ENCODE measurements around the gene PTPRG.

The PTPRG gene

DNA sequence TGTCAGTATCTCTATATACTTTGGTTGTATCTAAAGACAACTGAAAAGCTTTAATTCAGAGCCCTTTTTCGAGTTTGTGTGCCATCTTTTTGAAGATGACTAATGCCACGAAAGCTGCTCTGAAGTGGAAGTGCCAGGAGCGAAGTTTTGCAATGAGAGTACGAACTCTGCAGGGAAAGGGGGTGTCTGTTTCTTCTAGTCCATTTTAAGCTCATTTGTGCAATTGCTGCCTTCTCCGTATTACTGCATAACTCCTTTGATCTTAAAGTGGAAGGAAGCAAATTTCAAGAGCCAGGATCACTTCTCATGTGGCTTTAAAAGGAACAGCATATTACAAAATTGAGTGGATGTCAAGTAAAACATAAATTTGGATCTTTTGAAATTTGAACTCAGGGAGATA is 566.7 kb downstream of the PTPRG start:
- H3K9me3 Mint-ChIP-seq = no peaks in the 10 kb centered on the region
- ATAC-seq (no peak), DNase-seq (no peak)
- peaks cover 2% of the 10 kb centered on the region for H3K27me3 Mint-ChIP-seq
- no peak overlapping the region for H3K4me3 Mint-ChIP-seq
- no peaks in the 10 kb centered on the region for H3K4me1 Mint-ChIP-seq
- no peak overlapping the region for H3K27ac Mint-ChIP-seq
- no peaks in the 10 kb centered on the region for H3K36me3 Mint-ChIP-seq (ENCODE audit: low read depth)

- DNase-seq = no peak
- no peaks in the 10 kb centered on the region for H3K9me3 Mint-ChIP-seq
- H3K36me3 Mint-ChIP-seq (ENCODE audit: low read depth) = no peaks in the 10 kb centered on the region
- no peaks in the 10 kb centered on the region for H3K4me1 Mint-ChIP-seq
- no peak overlapping the region for H3K4me3 Mint-ChIP-seq
- peaks cover 2% of the 10 kb centered on the region for H3K27me3 Mint-ChIP-seq
- ATAC-seq = no peak
- no peak overlapping the region for H3K27ac Mint-ChIP-seq
Measured at GRCh38 chr3:62128681-62129080, 567.3 kb downstream of the PTPRG start.

- no peaks in the 10 kb centered on the region for H3K36me3 Mint-ChIP-seq (ENCODE audit: low read depth)
- no peak for ATAC-seq
- H3K4me1 Mint-ChIP-seq = no peaks in the 10 kb centered on the region
- H3K4me3 Mint-ChIP-seq = no peak overlapping the region
- no peak overlapping the region for H3K27ac Mint-ChIP-seq
- no peak for DNase-seq
- H3K9me3 Mint-ChIP-seq = no peaks in the 10 kb centered on the region
- peaks cover 2% of the 10 kb centered on the region for H3K27me3 Mint-ChIP-seq
Measured at GRCh38 chr3:62131050-62131449, 569.7 kb downstream of the PTPRG start.

DNA sequence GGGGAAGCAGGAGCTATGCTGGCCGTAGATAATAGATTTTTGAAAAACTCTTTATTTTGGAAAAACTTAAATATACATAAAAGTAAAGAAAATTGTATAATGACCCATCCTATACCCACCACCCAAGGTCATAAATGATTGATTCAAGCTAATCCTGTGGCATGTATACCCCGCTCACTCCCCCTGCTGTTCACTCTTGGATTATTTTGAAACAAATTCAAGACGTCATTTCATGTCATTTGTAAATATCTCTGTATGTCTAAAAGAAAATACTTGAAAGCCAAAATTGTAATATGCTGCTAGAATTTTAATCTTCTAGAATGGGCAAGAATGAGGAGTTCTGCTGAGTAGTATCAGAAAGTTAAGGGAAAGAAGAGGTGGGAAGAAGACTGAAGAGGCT is 570.2 kb downstream of the PTPRG start:
- no peak overlapping the region for H3K27ac Mint-ChIP-seq
- no peaks in the 10 kb centered on the region for H3K4me1 Mint-ChIP-seq
- DNase-seq = no peak
- peaks cover 1% of the 10 kb centered on the region for H3K27me3 Mint-ChIP-seq
- no peaks in the 10 kb centered on the region for H3K36me3 Mint-ChIP-seq (ENCODE audit: low read depth)
- H3K4me3 Mint-ChIP-seq = no peak overlapping the region
- no peaks in the 10 kb centered on the region for H3K9me3 Mint-ChIP-seq
- no peak for ATAC-seq

GRCh38 chr3:62132027-62132602 is 570.7 kb downstream of the PTPRG start:
- no peaks in the 10 kb centered on the region for H3K9me3 Mint-ChIP-seq

GRCh38 chr3:62133015-62133414 is 571.6 kb downstream of the PTPRG start:
- ATAC-seq (no peak), DNase-seq (no peak)
- Mint-ChIP-seq H3K4me1 (no peaks in the 10 kb centered on the region), H3K9me3 (peaks cover 3% of the 10 kb centered on the region), H3K27ac (no peak overlapping the region), H3K27me3 (no peaks in the 10 kb centered on the region), H3K4me3 (no peak overlapping the region), H3K36me3 (ENCODE audit: low read depth) (no peaks in the 10 kb centered on the region)

More at GRCh38 chr3:62132027-62132602, 570.7 kb downstream of the PTPRG start:
- no peaks in the 10 kb centered on the region for H3K4me1 Mint-ChIP-seq
- DNase-seq (no peak), ATAC-seq (no peak)
- H3K4me3 Mint-ChIP-seq = no peak overlapping the region
- no peak overlapping the region for H3K27ac Mint-ChIP-seq
- H3K36me3 Mint-ChIP-seq (ENCODE audit: low read depth) = no peaks in the 10 kb centered on the region
- H3K27me3 Mint-ChIP-seq = no peaks in the 10 kb centered on the region

GRCh38 chr3:62134061-62134496 is 572.7 kb downstream of the PTPRG start:
- Mint-ChIP-seq H3K9me3 (peaks cover 3% of the 10 kb centered on the region), H3K4me3 (no peak overlapping the region), H3K4me1 (no peaks in the 10 kb centered on the region), H3K27me3 (no peaks in the 10 kb centered on the region), H3K27ac (no peak overlapping the region), H3K36me3 (ENCODE audit: low read depth) (no peaks in the 10 kb centered on the region)
- no peak for DNase-seq
- no peak for ATAC-seq

DNA sequence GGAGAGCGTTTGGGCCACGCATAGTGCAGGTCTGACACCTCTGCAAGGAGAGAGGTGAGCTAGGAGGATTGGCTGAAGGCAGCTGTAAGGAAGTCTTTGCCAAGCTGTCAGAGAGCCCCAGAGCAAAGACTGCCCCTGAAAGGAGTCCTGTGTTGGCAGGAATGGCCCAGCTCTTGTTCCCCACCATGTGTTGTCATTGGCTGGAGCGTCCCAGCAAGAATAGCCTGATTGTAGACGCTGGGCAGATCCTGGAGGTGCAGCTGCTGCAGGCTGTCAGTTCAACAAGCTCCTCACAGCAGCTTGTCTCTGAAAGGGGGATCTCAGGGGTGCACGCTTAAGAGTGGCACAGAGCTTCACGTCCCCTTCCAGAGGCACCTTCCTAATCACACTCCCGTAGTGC is 574.4 kb downstream of the PTPRG start:
- ATAC-seq (no peak), DNase-seq (no peak)
- Mint-ChIP-seq H3K9me3 (peaks cover 3% of the 10 kb centered on the region), H3K27me3 (no peaks in the 10 kb centered on the region), H3K27ac (no peak overlapping the region), H3K4me1 (no peaks in the 10 kb centered on the region), H3K4me3 (no peak overlapping the region), H3K36me3 (ENCODE audit: low read depth) (no peaks in the 10 kb centered on the region)

DNA sequence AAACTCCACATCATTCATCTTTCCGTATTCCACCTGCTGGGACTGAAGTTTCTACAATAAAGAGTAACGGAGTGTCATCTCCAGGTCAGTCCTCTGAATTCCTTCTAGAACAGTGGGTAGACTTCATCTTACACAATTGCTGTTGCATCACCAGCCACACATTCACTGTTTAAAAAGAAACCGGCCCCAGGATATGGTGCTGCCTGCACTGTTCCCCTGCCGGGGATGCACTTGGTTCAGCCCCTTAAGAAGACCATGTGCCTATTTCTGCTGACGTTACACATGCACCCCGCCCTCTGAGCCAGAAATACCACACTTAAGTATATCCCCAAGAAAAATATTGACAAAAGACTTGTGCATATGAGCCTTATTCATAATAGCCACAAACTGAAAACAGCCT is 578.6 kb downstream of the PTPRG start:
- Mint-ChIP-seq H3K27me3 (no peaks in the 10 kb centered on the region), H3K9me3 (peaks cover 3% of the 10 kb centered on the region), H3K4me3 (no peak overlapping the region), H3K36me3 (ENCODE audit: low read depth) (no peaks in the 10 kb centered on the region), H3K4me1 (no peaks in the 10 kb centered on the region), H3K27ac (no peak overlapping the region)
- ATAC-seq = no peak
- no peak for DNase-seq

GRCh38 chr3:62142331-62143085 is 581.1 kb downstream of the PTPRG start:
- Mint-ChIP-seq H3K27ac (no peak overlapping the region), H3K36me3 (ENCODE audit: low read depth) (no peaks in the 10 kb centered on the region), H3K9me3 (peaks cover 3% of the 10 kb centered on the region), H3K4me1 (no peaks in the 10 kb centered on the region), H3K4me3 (no peak overlapping the region), H3K27me3 (no peaks in the 10 kb centered on the region)
- no peak for DNase-seq
- no peak for ATAC-seq

DNA sequence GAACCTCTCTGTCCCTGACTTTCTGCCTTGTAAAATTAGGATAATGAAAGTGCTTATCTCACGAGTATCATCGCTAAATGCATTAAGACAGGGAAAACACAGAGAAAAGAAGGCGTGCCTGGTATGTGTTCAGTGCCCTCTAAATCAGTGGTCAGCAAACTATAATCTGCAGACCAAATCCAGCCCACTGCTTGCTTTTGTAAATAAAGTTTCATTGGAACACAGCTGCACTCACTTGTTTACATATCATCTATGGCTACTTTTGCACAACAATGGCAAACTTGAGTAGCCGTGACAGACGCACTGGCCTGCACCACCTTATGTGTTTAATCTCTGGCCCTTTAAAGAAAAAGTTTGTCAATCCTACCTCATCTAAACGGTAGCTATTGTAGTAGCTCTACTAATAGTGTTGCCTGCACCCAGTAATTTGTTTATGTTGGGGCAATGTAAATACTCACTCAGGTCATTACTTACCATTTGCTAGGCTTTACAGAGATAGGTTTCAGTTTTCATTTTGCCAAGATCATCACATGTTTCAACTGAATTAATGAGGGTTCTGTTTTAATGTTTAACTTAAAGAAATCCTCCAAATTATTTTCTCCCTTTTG is 582.6 kb downstream of the PTPRG start:
- DNase-seq = no peak
- Mint-ChIP-seq H3K27me3 (no peaks in the 10 kb centered on the region), H3K9me3 (no peaks in the 10 kb centered on the region), H3K4me1 (no peaks in the 10 kb centered on the region), H3K4me3 (no peak overlapping the region), H3K27ac (no peak overlapping the region), H3K36me3 (ENCODE audit: low read depth) (no peaks in the 10 kb centered on the region)
- ATAC-seq = no peak

DNA sequence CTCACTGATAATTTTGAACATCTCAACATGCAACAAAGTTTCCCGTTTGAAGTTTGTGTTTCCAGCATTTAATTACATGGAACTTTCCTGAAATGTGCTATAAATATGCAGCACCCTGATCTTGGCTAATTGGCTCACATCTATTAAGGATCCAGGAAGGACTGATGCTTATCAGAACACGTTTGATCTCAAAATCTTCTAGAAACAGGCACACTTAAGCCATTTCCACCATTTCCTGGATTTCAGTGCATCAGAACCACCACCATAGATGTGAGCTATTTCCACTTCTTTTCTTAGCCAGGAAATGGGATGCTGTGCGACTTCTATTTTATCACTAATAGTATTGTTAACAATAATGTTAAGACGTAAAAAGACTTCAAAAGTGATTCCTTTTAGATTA is 583.1 kb downstream of the PTPRG start:
- Mint-ChIP-seq H3K4me1 (no peaks in the 10 kb centered on the region), H3K36me3 (ENCODE audit: low read depth) (no peaks in the 10 kb centered on the region), H3K9me3 (no peaks in the 10 kb centered on the region), H3K27me3 (no peaks in the 10 kb centered on the region), H3K27ac (no peak overlapping the region), H3K4me3 (no peak overlapping the region)
- ATAC-seq = no peak
- no peak for DNase-seq

GRCh38 chr3:62145086-62145757 is 583.9 kb downstream of the PTPRG start:
- DNase-seq = no peak
- H3K36me3 Mint-ChIP-seq (ENCODE audit: low read depth) = no peaks in the 10 kb centered on the region
- no peaks in the 10 kb centered on the region for H3K9me3 Mint-ChIP-seq
- H3K4me3 Mint-ChIP-seq = no peak overlapping the region
- H3K4me1 Mint-ChIP-seq = no peaks in the 10 kb centered on the region
- no peak for ATAC-seq
- H3K27me3 Mint-ChIP-seq = no peaks in the 10 kb centered on the region
- H3K27ac Mint-ChIP-seq = no peak overlapping the region

- H3K27me3 Mint-ChIP-seq = no peaks in the 10 kb centered on the region
- H3K9me3 Mint-ChIP-seq = no peaks in the 10 kb centered on the region
- no peaks in the 10 kb centered on the region for H3K36me3 Mint-ChIP-seq (ENCODE audit: low read depth)
- H3K4me3 Mint-ChIP-seq = no peak overlapping the region
- H3K27ac Mint-ChIP-seq = no peak overlapping the region
- DNase-seq = no peak
- H3K4me1 Mint-ChIP-seq = no peaks in the 10 kb centered on the region
- ATAC-seq = no peak
Measured at GRCh38 chr3:62149539-62149938, 588.2 kb downstream of the PTPRG start.

DNA sequence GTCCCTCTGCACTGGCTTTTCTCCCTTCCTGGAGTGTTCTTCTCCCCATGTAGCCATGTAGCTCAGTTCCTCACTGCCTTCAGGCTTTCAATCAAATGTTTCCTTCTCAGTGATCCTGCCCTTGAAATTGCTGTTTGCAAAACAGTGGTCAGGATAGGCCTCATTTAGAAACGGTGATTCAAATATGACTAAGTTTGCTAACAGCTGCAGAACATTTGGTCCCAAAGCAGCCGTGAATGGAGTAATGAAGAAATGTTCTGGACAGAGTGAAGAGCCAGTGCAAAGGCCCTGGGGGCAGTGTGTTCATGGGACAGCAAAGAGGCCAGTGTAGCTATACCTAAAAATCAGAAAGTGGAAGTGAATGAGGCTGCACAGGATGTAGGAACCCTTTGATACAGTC is 588.6 kb downstream of the PTPRG start:
- Mint-ChIP-seq H3K36me3 (ENCODE audit: low read depth) (no peaks in the 10 kb centered on the region), H3K27ac (no peak overlapping the region), H3K27me3 (no peaks in the 10 kb centered on the region), H3K9me3 (no peaks in the 10 kb centered on the region), H3K4me3 (no peak overlapping the region), H3K4me1 (no peaks in the 10 kb centered on the region)
- ATAC-seq = no peak
- no peak for DNase-seq

Data from activated naive CD8-positive, alpha-beta T cell treated with anti-CD3 and anti-CD28 coated beads, Interleukin-2, amount 50 U/mL, for 24 hours (primary cell).